Hepatocyte (in vitro differentiated cells): ENCODE results near the gene CRIM1. TPM values are rescaled to one million over a fixed set of nuclear protein-coding genes. Genes with fewer than 3 reads are reported as not detected.

Source experiments
- DNase-seq: peaks from one replicate; pipeline ENCODE4 v3.0.0-alpha.2; 2016; ENCODE audit warnings: low spot score
- H2AFZ ChIP-seq: fragments of 200-600 bp; sonication (generic); 2 replicates; pipeline ENCODE4 v1.6.0; 2016; ENCODE audit warnings: antibody characterized with exemption, mild to moderate bottlenecking
- H3K27ac ChIP-seq: fragments of 200-600 bp; sonication (generic); 2 replicates; pipeline ENCODE4 v1.5.1; 2016; ENCODE audit warnings: mild to moderate bottlenecking
- H3K27me3 ChIP-seq: fragments of 200-600 bp; sonication (generic); 2 replicates; pipeline ENCODE4 v1.6.1; 2016
- H3K36me3 ChIP-seq: fragments of 200-600 bp; sonication (generic); replicated peaks from 2 replicates; pipeline ENCODE4 v1.5.1; 2016; ENCODE audit warnings: low read depth; ENCODE audit not compliant: insufficient read depth
- H3K4me1 ChIP-seq: fragments of 200-600 bp; sonication (generic); 2 replicates; pipeline ENCODE4 v1.5.1; 2016; ENCODE audit warnings: mild to moderate bottlenecking, moderate library complexity; ENCODE audit not compliant: insufficient read depth
- H3K4me2 ChIP-seq: fragments of 200-600 bp; sonication (generic); 2 replicates; pipeline ENCODE4 v1.6.0; 2016
- H3K4me3 ChIP-seq: fragments of 200-600 bp; sonication (generic); 2 replicates; pipeline ENCODE4 v1.5.1; 2016; ENCODE audit warnings: mild to moderate bottlenecking
- H3K79me2 ChIP-seq: fragments of 200-600 bp; sonication (generic); 2 replicates; pipeline ENCODE4 v1.6.0; 2017; ENCODE audit warnings: mild to moderate bottlenecking
- H3K9me2 ChIP-seq: fragments of 200-600 bp; sonication (generic); replicated peaks from 2 replicates; pipeline ENCODE4 v1.6.0; 2017; ENCODE audit warnings: mild to moderate bottlenecking; ENCODE audit not compliant: insufficient read depth
- H3K9me3 ChIP-seq: fragments of 200-600 bp; sonication (generic); 2 replicates; pipeline ENCODE4 v1.5.1; 2016; ENCODE audit warnings: low read depth, mild to moderate bottlenecking
- H4K20me1 ChIP-seq: fragments of 200-600 bp; sonication (generic); 2 replicates; pipeline ENCODE4 v1.6.0; 2016; ENCODE audit warnings: mild to moderate bottlenecking; ENCODE audit not compliant: insufficient read depth, poor library complexity, severe bottlenecking
- EZH2 ChIP-seq: fragments of 200-600 bp; sonication (generic); IDR thresholded peaks from 2 replicates; pipeline ENCODE4 v1.6.1; 2016; ENCODE audit warnings: antibody characterized with exemption, mild to moderate bottlenecking, borderline replicate concordance
- EZH2phosphoT487 ChIP-seq: fragments of 200-600 bp; sonication (generic); IDR thresholded peaks from one replicate; pipeline ENCODE4 v1.6.1; 2018; ENCODE audit warnings: antibody characterized with exemption, mild to moderate bottlenecking, low read depth, moderate library complexity; ENCODE audit not compliant: unreplicated experiment, severe bottlenecking
- WGBS: methylation state at CpG from one replicate; pipeline ENCODE4 v1.1.6; 2016; ENCODE audit warnings: low lambda C conversion rate; ENCODE audit errors: missing lambda C conversion rate; 5-methylcytosine and 5-hydroxymethylcytosine counted together
- polyA plus RNA-seq: library from polyadenylated mRNA; unstranded; fragments of >200 nt; fragmentation: Nextera tagmentation; extraction: Ambion mirVana; gene quantifications from 2 replicates; pipeline ENCODE4 v1.2.1, GENCODE V29; 2016
- total RNA-seq: library from RNA; depleted of rRNA; stranded (reverse); fragments of >200 nt; gene quantifications from 2 replicates; pipeline ENCODE4 v1.2.3, GENCODE V29; 2014
- TF ChIP-seq, protein P1 (sequence below): fragments of 200-600 bp; sonication (generic); IDR thresholded peaks from 2 replicates; pipeline ENCODE4 v1.5.1; 2016; ENCODE audit warnings: antibody characterized with exemption, mild to moderate bottlenecking; ENCODE audit not compliant: poor library complexity

Gene CRIM1
- total and polyA plus RNA-seq, 2 experiments from 2014 or later, result 23.0 to 40.8 TPM

GRCh38 chr2:36430549-36430948 is 75.0 kb downstream of the CRIM1 start:
- DNase-seq, result no peak
- WGBS, result 92% methylated on average over 4 of the region's 4 CpGs
- no peaks in the 10 kb centered on the region for H3K9me3 ChIP-seq
- no peaks in the 10 kb centered on the region for H3K36me3 ChIP-seq
- H3K79me2 ChIP-seq, result peaks cover 34% of the 10 kb centered on the region
- peaks cover 6% of the 10 kb centered on the region for H3K4me1 ChIP-seq
- H4K20me1 ChIP-seq, result no peaks in the 10 kb centered on the region
- no peaks in the 10 kb centered on the region for H3K9me2 ChIP-seq
- no peak overlapping the region for H3K27ac ChIP-seq
- H3K27me3 ChIP-seq, result no peaks in the 10 kb centered on the region
- no peak overlapping the region for H3K4me2 ChIP-seq
- H3K4me3 ChIP-seq, result no peak overlapping the region
- no peak overlapping the region for H2AFZ ChIP-seq
- TF ChIP-seq, protein P1, sequence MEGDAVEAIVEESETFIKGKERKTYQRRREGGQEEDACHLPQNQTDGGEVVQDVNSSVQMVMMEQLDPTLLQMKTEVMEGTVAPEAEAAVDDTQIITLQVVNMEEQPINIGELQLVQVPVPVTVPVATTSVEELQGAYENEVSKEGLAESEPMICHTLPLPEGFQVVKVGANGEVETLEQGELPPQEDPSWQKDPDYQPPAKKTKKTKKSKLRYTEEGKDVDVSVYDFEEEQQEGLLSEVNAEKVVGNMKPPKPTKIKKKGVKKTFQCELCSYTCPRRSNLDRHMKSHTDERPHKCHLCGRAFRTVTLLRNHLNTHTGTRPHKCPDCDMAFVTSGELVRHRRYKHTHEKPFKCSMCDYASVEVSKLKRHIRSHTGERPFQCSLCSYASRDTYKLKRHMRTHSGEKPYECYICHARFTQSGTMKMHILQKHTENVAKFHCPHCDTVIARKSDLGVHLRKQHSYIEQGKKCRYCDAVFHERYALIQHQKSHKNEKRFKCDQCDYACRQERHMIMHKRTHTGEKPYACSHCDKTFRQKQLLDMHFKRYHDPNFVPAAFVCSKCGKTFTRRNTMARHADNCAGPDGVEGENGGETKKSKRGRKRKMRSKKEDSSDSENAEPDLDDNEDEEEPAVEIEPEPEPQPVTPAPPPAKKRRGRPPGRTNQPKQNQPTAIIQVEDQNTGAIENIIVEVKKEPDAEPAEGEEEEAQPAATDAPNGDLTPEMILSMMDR, result no peak
- TF ChIP-seq EZH2phosphoT487 (no peak), EZH2 (no peak)

DNA sequence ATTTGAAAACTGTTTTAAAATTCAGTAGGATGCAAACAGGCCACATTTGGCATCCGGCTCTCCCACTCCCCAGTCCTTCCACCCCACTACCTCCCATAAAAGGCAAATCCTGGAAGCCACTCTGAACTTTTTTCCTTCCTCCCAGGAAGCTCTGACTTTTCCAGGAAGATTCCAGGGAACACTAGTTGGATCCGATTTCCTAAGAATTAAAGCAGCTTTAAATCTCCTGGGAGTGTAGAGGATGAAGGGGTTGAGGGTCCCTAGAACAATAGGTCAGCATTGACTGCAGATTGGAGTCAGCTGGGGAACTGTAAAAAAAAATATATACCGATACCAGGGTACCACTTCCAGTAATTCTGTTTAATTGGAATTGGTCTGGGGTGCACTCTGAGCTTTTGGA is 76.9 kb downstream of the CRIM1 start:
- Histone ChIP-seq H3K4me2 (no peak overlapping the region), H3K9me2 (no peaks in the 10 kb centered on the region), H3K4me1 (peaks cover 6% of the 10 kb centered on the region), H3K36me3 (no peaks in the 10 kb centered on the region), H3K27me3 (no peaks in the 10 kb centered on the region), H3K9me3 (no peaks in the 10 kb centered on the region), H3K4me3 (no peak overlapping the region), H3K27ac (no peak overlapping the region), H4K20me1 (no peaks in the 10 kb centered on the region), H3K79me2 (peaks cover 28% of the 10 kb centered on the region), H2AFZ (no peak overlapping the region)
- no peak for TF ChIP-seq EZH2phosphoT487
- TF ChIP-seq, protein P1, result no peak
- no peak for TF ChIP-seq EZH2
- no peak for DNase-seq
- WGBS, result 92% methylated on average over 3 of the region's 3 CpGs

DNA sequence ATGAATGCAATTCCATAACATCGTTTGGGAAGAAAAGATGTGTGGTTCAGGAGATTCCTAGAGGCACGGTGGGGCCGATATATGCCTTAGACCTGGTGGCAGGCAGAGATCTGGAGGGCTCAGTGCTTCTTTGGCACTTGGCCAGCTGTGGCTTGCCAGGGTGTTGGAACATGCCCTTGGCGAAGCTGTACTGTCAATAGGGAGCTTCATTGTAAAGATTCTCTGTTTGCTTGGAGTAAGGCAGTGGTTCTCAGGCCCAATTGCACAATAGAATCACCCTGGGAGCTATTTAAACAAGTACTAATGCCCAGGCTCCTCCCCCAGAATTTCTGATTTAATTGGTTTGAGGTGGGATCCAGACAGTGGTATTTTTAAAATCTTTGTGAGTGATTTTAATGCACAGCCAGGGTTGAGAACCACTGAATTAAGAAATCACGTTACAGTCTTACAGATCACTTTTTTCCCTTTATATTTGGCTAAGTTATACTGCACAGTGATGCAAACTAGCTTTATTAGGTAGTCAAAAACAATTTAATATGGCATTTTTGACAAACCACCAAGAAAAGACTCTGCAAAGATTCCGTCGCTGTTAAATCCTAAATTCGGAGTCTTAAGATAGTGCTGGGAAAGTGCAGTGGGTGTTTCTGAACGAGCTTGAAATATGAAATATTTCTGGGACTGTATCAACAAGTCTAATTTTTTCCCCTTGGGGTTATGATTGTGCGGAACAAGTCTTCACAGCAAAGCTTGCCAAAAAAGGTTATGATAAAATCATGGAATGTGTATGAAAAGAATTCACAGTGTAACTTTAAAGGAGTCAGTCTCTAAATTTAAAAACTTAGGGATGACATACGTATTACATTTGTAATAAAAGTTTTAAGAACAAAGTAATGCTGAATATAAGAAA is 78.0 kb downstream of the CRIM1 start:
- no peak for DNase-seq
- H3K9me2 ChIP-seq, result no peaks in the 10 kb centered on the region
- WGBS, result 84% methylated on average over 11 of the region's 11 CpGs
- H3K27me3 ChIP-seq, result no peaks in the 10 kb centered on the region
- H4K20me1 ChIP-seq, result no peaks in the 10 kb centered on the region
- peaks cover 24% of the 10 kb centered on the region for H3K79me2 ChIP-seq
- H3K27ac ChIP-seq, result no peak overlapping the region
- no peak overlapping the region for H3K4me3 ChIP-seq
- TF ChIP-seq EZH2phosphoT487 (no peak), EZH2 (no peak)
- TF ChIP-seq, protein P1, result no peak
- no peak overlapping the region for H2AFZ ChIP-seq
- no peaks in the 10 kb centered on the region for H3K36me3 ChIP-seq
- peaks cover 6% of the 10 kb centered on the region for H3K4me1 ChIP-seq
- no peak overlapping the region for H3K4me2 ChIP-seq
- H3K9me3 ChIP-seq, result no peaks in the 10 kb centered on the region
